OCI-M2 (cell line): Measurements from ENCODE around the gene SPOCD1.

Experiments used
- DNase-seq: peaks from one replicate; lab custom pipeline; 2025; ENCODE audit not compliant: unreplicated experiment; lab: John Stamatoyannopoulos, UW

The SPOCD1 gene

GRCh38 chr1:31773861-31774260 lies 42.0 kb downstream of the SPOCD1 start:
- no peak for DNase-seq

GRCh38 chr1:31772669-31773248 lies 43.1 kb downstream of the SPOCD1 start:
- no peak for DNase-seq

DNA sequence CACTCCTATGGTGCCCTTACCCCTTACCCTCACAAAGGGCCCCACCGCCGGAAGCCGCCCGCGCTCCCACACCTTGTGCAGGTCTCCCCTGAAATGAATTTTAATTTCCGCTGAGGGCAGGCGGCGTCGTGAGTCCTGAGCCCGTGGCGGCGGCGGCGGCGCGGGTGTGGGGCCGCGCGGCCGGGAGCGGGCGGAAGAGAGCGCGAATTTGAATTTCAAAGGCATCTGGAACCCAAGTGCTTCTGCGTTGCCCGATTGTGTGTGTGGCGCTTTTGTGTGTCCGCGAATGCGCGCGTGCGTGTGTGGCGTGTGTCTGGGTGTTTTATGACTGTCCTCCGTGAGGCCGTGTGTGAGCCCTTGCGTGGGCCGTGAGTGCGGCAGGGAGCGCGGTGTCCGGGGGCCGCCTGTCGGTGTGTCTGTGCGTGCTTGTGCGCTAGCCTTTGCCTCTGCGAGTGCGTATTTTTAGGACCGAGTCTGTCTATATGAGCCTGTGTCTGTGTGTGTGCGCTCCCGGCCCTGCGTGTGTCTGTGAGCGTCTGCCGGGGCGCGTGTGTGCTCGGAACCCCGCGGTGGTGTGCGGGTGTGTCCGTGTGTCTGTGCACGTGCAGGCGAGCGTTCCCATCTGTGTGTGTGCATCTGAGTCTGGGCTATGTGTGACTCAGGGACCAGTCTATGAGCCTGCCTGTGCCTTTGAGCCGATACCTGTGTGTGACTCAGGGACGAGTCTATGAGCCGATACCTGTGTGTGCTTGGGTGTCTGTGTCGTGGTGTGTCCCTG lies 43.7 kb downstream of the SPOCD1 start:
- DNase-seq: no peak

DNA sequence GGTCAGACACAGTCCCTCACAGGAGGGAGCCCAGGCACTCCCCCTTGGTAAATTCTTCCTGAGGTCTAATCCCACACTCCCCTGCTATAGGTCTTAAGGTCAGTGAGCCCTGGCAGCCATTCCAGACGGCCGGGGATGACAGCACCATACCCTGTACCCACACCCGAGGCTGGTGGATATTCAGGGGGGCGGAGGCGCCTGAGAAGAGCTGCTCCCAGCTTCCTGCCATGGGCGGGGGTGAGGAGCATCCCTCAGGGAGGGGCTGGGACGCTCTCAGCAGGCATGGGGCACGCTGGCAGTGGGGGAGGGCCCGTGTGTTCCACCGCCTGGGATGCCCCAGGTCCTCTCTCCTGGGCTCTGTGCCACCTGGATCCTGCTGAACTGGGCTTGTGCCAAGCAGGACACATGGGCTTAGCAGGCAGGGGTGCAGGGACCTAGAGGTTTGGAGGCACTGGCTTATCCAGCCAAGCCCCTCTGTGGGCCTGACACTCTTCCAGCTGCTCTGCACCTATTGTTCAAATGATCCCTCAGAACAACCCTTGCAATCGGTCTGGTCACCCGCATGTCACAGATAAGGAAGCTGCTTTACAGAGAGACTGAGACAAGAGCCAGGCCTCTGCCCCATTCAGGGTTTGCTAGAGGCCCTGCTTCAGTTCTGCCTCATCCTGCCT lies 46.0 kb downstream of the SPOCD1 start:
- DNase-seq: peak; percentile 51

GRCh38 chr1:31768939-31769704 lies 46.7 kb downstream of the SPOCD1 start:
- no peak for DNase-seq

DNA sequence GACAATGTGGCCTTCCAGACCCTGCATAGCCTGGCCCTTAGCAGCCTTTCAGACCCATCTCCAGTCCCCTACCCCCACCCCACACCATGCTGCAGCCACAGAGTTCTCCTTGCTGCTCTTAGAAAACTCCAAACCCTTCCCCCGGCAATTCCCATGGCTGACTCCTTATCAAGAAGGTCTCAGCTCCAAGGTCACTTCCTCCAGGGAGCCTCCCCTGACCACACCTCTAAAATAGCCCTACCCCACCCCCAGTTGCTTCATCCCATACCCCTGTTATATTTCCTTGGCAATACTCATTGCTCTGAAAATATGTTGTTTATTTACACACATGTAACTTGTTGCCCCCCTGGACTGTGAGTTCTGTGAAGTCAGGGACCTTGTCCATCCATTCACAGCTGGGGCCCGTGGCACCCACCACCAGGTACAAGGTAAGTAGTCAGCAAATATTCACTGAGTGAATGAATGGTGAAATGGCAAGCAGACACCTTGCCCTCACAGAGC lies 47.4 kb downstream of the SPOCD1 start:
- no peak for DNase-seq

DNA sequence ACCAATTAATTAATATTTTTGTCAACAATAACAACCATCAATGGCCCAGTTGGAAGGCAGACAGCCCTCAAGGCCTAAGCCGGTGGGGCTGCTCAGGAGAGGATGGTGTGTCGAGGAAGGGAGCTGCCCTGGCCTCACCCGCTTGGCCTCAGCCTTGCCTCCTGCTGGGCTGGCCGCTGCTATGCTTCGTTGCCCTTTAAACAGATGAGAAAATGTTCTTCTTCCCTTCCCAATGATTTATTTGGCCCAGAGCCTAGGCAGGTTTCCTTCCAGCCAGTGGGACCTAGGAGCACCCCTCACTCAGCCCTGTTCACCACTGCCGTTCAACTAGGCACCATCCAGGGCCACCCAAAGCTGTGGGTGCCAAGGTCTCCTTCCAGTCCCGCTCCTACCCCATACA lies 48.6 kb downstream of the SPOCD1 start:
- DNase-seq: no peak

GRCh38 chr1:31765516-31765915 lies 50.3 kb downstream of the SPOCD1 start:
- DNase-seq: no peak

DNA sequence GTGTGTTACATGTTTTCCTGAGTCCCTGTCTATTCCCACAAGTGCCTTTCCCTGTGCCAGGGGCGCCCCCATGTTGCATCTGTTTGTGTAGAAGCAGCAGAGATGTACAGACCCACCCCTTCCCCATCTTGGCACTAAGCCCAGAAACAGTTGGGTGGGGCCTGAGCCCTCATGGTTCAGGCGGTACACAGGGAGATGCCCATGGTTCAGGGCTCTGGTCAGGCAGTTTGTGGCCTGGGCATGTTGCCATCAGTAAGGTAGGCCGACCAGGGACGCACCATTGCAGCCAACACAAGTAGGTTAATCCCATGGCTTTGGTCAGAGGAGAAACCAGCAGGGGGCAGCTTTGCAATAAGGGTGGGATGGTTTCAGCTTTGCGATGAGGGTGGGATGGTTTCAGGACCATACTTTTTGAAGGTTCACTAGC lies 50.8 kb downstream of the SPOCD1 start:
- DNase-seq: no peak

DNA sequence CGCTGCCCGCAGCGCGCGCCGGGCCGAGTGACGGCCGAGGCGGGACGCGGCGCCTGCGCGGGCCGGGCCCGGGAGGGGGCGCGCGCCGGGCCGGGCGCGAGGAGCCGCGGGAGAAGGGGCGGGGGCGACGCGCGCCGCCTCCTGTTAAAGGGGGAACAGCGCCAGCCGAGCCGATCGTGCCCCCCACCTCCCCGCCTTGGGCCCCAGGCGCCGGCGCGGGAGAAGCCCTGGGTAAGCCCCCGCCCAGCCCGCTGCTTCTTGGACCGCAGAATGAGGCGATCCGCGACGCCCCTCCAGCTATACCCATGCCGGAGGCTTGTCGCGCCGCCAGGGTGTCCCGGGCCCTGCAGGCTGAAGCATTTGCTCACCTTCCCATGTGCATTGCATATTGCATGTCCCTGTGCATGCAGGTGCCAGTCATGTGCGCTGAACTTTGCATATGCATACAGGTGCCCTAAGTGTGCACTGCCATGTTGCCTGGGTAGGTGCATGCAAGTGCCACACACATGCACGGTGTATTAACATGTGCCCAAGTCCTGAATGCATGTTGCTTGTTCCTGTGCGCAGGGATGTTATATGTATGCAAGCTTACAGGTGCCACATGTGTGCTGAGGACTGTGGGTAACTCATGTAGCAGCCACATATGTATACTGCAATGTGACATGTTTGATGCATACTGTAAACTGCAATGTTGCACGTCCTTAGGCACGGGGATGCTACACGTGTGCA lies 51.3 kb downstream of the SPOCD1 start, which contains the start of gene ADGRB2:
TSS of gene ADGRB2 (minus strand) at position 29 of the 729 bp plus-strand sequence. CDS start 7,119 bp downstream, outside the sequence.
- DNase-seq: no peak

DNA sequence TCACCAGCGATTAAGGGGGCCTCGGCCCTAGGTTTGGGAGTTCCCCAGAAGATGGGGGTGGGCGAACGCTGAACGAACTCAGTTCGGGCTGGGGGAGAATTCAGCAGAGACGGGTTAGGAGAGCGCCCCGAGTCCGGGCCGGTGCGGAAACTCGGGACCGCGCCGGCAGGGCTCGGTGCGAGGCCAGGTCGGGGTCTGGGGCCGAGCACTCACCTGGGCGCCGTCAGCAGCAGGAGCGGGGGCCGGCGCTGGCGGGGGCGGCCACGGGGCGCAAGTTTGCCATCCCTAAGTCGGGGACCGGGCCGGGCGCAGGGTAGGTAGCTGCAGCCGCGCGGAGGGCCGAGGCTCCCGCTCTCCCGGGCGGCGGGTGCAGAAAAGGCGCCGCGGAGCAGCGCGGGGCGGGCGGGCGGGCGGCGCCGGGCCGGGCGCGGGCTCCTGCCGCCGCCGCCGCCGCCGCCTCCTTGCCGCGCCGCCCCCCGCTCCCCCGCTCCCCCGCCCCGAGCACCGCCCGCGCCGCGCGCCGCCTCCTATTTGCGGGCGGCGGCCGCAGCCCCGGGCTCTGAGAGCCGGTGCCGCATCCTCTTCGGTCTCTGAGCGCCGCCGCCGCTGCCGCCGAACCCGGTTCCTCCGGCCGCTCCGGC lies 52.0 kb downstream of the SPOCD1 start:
- DNase-seq: no peak

DNA sequence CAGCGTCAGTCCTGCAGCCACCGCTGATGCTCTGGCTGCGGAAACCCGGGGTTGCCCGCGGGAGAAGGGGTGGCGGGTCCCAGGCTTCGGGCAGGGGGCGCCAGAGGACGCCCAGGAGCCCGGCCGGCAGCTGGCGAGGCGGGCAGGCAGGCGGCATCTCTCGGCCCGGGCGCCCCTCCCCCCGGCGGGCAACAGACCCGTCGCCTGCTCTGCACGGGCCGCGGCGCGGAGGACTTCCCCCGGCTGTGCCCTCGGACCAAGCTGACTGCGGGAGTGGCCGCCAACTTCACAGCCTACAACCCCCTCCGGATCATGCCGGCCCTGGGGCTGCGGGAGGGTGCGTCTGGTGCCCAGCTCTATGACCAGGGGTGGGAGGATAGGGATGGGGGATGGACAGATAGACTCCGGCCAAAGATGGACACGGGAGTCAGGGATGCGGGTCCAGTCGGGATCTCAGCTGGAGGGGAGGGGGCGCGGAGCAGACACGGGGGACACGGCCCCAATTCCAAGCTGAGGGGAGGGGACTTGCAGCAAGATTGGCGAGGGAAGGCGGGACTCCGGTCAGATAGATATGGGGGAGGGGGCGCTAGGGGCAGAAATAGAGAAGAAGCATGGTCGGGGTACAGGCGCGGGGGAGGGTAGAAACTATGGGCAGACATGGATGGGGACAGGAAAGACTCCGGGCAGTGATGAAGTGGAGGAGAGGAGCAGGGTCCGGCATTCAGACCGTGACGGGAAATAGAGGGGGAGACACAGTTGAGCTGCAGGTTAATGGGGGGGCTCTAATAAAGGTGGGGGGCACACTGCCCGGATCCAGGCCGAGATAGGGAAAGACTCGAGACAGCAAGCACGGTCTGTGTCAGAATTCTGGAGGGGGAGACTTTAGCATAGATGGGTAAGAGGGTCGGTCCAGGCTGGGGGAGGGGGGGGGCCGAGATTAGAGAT lies 52.8 kb downstream of the SPOCD1 start:
- no peak for DNase-seq

- DNase-seq: no peak
Observed at GRCh38 chr1:31762323-31762722, 53.5 kb downstream of the SPOCD1 start.

- no peak for DNase-seq
Observed at GRCh38 chr1:31761883-31762282, 53.9 kb downstream of the SPOCD1 start.

- no peak for DNase-seq
Observed at GRCh38 chr1:31760471-31761470, 55.1 kb downstream of the SPOCD1 start.

DNA sequence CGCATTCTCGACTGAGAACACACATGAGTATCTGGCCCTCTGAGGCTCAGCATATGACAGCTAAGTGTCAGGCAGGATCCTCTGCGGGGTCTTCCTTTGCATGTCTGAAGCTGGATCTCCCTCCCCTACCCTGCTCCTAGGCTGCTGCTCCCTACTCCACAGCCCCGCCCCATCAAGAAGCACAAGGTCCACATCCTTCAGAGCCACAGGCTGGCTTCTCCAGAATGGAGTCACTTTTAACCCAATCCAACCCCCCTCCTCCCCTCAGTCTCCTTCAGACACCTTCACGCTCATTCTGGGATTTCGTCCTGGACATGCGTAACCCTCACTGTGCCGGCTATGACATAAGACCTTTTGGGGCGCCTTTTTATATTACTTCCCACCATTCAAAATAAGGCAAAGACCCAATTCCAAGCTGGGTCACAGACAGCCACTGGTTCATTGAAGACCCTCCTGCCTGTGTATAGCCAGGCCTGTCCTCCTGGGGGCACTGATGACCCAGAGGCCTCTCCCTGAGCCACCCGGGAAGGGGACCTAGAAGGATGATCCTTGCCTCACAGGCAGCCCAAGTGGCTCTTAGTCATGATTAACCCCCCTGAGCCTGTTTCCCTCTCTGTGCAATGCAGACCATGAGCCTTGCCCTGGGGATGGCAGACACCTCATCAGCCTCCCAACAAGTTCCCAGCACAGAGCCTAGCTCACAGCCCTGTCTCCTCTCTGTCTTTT lies 56.4 kb downstream of the SPOCD1 start:
- no peak for DNase-seq

GRCh38 chr1:31758823-31759222 lies 57.0 kb downstream of the SPOCD1 start:
- no peak for DNase-seq
